ENCODE results near the gene SLC39A11.
"Not testable (repeated sequence)": the region's sequence is repeated elsewhere in the genome, so short reads cannot be mapped to it uniquely, and the experiment has no call there.

SLC39A11 gene

DNA sequence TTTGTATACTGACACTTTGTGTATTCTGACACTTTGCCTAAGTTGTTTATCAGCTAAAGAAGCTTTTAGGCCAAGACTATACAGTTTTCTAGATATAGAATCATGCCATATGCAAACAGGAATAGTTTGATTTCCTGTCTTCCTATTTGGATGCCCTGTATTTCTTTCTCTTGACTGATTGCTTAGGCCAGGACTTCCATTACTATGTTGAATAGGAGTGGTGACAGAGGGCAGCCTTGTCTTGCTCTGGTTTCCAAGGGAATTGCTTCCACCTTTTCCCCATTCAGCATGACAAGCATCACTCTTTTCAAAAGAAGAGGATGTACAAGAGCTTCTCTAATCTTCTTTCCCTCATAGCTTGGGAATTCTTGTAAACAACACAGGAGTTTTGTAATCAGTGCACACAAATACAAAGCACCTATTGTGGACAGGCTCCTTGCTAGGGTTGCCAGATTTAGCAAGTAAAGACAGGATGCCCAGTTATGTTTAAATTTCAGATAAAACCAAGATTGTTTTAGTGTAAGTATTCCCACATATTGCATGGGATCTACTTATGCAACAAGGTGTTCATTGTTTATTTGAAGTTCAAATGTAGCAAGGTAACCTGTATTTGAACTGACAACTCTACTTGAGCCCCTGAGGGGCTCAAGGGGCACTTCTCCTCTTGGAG is 233.5 kb downstream of the SLC39A11 start:
- no peak for DNase-seq

DNA sequence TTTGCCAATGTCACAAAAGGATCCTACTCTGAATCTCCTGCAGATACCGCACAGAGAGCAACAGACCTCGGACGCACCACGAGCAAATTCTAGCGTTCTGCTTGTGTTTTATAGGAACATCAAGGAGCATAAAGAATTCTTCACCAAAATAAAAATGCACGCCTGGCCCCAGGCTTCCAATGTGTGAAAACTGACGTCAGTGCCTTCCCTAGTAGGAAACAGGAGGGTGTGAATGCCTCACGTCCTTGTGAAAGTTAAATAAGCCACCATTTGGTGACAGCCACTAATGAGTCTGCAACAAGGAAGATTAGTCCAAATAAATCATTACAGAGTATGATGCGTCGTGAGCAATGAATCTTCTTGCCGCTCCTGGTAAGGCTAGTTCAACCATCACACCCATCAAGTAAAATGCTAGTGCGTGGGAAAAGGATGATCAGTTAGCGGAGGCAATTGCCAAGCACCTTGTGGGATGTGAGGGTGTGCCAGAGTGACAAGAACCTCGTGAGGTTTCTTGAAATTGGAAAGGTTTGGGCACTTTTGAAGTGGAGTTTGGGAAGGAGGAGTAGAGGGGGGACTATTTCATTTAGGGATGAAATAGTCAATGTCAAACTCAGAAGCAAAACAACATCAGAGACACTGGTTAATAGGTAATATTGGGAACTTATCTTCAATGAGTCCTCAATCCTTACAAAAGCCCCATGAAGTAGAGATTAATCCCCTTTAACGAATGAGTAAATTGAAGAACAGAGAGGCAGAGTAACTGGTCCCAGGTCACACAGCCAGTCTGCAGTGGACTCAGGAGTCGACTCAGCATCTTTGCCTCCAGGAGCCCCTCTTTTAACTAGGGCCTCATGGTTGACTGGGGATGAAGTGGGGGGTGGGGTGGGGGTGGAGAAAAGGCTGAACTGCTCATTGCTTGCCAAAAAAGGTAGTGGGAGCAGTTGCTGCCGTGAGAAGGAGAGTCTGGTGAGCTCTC is 238.8 kb downstream of the SLC39A11 start:
- DNase-seq: no peak

DNA sequence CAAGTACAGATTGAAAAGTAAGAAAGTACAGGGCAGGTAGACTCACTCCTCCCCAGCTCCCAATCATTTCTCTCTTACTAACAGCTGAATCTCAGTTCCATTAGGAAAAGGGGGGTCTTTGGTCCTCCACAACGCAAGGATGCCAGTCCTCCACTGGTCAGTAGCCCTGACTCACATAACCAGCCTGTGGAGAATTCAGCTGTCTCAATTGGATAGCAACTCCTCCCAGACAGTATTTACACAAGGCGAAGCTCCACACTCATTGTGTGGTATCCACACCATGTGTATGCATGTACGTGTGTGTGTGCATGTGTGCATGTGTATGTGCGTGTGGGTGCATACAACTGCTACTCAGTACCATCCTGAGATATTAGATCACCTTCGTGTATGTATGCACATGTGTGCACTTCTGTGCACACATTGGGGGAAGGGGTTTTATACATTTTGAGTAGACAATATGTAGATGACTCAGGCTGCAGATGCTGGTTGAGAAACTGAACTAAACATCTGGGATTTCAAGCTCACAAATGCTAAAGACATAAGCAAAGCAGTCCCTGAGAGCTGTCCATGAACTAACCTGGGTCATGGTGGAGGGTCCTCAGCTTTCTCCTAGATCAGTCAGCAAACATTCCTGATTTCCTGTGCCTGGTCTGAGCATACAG is 240.1 kb downstream of the SLC39A11 start:
- DNase-seq: no peak

DNA sequence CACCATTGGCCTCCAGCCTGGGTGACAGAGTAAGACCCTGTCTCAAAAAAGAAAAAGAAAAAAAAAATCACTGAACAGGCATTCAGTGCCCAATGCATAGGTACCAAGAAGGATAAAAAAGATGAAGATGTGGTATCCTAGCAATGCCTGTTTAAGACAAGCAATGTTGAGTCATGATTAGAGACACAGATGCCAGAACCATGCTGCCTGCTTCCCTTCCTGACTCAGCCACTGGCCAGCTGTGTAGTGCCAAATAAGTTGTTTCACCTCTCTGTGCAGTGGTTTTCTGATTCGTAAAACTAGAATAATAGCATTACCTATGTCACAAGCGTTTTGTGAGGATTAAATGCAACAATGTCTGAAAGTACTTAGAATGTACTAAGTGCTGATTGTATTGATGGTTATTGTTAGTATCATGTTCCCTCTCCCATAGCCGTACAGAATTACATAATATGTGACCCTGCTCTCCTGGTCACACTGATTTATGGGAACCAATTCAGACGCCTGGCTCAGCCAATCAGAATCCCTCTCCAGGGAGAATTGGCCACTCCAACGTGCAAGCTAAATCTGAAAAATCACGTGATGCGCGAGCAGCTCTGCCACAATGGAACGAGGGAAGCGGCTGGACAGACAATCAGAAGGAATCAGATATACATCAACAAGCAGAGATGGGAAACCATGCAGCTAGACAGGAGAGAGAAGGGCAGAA is 241.9 kb downstream of the SLC39A11 start:
- DNase-seq: no peak

DNA sequence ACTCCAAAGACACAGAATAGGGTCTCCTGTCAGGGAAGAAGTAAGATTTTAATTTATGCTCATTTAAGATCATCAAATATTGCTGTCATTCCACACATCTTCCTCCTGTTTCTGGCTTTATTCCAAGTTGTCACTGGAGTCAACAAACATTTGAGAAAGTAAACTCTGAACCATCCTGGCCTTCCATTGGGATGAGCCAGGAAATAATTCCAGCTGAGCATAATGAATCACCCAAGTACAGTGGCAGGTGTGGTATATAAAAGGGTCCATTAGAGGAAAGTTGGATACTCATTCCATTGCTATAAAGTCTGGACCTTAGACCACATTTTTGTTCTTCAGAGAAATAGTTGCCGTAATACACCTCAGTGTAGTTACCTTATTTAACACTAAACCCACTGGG is 246.1 kb downstream of the SLC39A11 start:
- DNase-seq: no peak

DNA sequence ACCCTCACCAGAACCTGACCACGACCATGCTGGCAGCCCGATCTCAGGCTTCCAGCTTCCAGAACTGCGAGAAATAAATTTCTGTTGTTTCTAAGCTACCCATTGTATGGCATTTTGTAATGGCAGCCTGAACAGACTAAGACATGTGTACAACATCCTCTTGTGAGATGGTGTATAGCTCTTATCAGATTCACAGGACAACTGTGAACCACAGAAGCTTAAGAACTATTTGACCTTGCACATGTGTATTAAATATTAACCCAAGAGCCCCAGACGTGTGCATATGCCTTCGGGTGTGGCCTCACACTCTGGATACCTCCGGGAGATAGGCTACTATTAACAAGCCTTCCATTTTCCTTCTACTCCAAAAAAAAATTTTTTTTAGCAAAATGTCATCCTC is 248.9 kb downstream of the SLC39A11 start:
- DNase-seq: no peak

DNA sequence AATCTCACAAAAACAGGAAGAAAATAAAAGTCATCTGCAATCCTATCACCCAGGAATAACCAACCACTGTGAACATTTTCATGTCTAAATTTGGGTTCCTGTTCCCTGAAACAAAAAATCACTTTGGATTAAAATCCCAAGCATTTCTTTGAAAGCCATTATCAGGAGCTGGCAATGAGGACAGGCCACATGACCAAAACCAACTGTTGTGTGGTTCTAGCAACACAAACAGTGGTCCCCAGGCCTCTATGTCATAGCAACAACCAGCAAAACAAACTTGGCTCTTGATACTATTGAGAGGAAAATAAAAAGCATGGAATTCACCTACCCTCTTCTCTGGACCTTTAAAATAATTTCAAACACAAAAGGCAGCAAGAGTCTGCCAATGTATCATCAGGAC is 252.5 kb downstream of the SLC39A11 start:
- DNase-seq: no peak

DNA sequence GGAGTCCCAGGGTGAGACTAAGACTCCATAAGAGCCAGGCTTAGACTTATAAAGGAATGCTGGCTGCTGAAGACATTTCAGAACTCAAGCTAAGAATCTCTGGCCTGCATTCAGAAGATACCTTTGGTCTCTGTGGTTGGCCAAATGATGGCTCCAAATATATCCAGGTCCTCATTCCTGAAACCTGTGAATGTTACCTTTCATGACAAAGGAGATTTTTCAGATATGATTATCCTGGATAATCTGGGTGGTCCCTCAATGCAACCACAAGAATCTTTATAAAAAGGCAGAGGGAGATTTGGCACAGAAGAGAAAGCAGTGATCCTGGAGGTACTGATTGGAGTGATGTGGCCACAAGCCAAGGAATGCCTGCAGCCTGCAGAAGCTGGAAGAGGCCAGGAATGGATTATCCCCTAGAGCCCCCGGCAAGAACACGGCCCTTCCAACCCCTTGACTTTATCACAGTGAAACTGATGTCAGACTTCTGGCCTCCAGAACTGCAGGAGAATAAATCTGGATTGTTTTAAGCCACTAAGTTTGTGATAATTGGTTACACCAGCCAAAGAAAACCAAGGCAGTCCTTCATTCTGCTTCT is 253.3 kb downstream of the SLC39A11 start:
- DNase-seq: no peak

DNA sequence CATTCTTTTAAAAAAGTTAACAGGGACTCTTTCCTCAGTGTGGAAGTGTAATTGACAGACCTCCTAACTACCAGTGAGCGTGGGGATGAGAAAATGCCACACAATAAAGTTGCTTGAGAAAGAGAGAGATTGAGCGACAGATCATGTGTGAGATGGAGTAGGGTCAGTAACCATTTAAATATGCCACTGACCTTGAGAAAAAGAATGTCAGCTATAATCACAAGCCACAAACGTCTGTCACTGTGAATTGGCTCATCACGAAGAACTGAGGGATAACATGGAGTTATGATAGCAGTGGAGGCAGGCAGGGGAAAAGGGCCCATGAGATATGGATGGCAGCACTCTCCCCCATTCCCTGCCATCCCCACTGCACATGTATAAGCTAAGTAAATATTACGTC is 253.9 kb downstream of the SLC39A11 start:
- DNase-seq: no peak

DNA sequence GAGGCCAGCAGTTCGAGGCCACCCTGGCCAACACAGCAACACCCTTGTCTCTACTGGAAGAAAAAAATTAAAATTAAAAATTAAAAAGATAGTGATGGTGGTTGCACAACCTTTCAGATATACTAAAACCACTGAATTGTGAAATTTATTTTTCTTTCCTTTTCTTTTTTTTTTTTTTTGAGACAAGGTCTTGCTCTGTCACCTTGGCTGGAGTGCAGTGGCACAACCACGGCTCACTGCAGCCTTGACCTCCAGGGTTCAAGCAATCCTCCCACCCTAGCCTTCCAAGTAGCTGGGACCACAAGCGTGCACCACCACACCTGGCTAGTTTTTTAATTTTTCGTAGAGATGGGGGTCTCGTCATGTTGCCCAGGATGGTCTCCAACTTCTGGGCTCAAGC is 254.4 kb downstream of the SLC39A11 start:
- DNase-seq: no peak

DNA sequence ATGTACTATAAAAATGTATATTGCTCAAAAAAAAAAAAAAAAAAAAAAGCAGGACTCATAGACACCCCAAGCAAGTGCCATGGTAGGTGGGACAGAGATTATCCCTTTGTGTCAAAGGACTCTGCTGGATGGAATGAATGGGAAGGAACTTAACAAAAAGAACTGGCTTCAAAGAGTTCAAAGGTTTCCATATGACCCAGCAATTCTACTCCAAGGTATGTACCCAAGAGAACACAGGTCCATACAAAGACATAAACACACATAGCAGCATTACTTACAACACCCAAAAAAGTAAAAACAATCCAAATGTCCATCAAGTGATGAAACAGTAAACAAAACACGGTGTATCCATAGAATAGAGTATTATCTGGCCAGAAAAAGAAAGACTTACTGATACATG is 255.2 kb downstream of the SLC39A11 start:
- DNase-seq: no peak

DNA sequence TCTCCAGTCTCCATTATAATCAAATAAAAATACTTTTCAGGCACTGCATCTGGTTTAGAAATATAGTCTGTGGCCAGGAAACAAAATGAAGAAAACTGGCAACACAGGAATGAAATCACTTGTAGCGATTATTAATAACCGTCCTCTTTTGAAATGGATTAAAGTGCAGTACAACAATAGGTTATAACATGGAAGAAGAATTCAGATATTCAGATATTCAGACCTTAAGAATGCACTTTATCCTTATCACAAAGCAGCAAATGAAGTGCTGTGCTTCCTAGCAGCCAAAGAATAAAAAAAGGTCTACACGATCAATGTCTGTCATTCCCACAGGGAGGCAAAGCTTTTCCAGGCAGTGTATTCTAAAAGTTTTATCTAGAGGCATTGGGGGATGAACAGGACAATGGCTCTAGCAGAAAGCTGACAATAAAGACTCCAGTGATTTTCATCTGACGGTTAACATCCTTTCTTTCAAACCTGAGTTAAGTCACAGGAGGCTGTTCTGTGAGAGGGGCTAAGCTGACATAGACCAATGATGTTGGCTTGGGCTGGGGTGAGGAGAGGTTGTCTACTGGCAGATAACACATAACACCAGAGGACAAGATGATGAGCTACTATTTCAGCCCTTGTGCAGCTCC is 259.2 kb downstream of the SLC39A11 start:
- no peak for DNase-seq

DNA sequence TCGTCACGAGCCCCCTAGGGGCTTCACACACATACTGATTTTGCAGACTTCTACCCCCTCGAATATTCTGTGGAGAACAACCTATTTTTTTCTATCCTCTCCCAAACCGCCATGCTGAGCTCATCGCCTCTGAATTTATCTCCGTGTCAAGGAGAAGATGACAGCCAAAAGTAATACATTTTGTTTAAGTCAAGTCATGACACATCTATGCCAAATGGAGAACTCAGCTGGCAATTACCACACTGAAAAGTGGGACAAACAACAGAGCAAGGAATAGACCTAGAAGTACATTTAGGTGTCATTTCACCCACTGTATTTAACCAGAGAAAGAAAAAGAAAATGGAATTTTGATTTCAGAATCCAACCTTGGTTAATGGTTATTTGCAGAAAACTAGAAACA is 260.2 kb downstream of the SLC39A11 start:
- no peak for DNase-seq

DNA sequence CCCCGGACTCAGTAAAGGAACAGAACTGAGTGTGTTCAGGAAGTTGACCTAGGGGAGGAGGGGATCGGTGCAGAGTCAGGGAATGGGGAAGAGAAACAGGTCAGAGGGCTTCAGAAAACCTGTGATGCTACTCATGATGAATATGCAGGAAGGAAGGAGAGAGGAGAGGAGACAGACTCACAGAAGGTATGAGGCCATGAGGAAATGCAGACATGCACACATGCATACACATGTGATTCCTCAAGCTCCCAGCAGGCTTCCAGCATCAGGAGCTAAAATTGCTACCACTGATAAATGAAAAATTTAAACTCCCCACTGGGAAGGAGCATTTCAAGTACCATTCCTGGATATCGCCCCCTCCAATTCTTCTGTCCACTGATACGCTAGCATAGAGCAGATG is 262.6 kb downstream of the SLC39A11 start:
- DNase-seq: no peak

DNA sequence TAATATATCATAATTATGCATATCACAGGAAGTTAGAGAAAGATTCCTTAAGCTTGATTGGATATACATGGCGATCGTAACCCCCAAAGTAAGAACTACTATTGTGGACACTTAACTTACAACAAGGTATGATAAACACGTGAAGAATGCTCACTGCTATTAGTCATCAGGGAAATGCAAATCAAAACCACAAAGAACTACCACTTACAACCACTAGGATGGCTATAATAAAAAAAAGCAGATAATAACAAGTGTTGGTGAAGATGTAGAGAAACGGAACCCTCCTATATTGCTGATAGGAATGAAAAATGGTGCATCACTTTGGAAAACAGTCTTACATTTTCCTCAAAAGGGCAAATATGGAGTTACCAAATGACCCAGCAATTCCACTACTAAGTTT is 265.9 kb downstream of the SLC39A11 start:
- no peak for DNase-seq

DNA sequence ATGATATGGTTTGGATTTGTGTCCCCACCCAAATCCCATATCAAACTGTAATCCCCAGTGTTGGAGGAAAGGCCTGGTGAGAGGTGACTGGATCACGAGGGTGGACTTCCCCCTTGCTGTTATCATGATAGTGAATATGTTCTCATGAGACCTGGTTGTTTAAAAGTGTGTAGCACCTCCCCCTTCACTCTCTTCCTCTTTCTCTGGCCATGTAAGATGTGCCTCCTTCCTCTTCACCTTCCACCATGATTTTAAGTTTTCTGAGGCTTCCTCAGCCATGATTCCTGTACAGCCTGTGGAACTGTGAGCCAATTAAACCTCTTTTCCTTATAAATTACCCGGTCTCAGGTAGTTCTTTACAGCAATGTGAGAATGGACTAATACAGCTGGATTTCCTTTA is 266.4 kb downstream of the SLC39A11 start:
- not testable (repeated sequence) for DNase-seq

DNA sequence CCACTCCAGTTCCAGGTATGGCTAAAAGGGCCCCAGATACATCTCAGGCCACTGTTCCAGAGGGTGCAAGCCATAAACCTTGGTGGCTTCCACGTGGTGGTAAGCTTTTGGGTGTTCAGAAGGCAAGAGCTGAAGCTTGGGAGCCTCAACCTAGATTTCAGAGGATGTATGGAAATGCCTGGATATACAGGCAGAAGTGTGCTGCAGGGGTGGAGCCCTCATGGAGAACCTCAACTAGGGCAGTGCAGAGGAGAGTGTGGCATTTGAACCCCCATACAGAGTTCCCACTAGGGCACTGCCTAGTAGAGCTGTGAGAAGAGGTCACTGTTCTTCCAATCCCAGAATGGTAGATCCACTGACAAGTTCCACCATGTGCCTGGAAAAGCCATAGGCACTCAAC is 267.3 kb downstream of the SLC39A11 start:
- no peak for DNase-seq

DNA sequence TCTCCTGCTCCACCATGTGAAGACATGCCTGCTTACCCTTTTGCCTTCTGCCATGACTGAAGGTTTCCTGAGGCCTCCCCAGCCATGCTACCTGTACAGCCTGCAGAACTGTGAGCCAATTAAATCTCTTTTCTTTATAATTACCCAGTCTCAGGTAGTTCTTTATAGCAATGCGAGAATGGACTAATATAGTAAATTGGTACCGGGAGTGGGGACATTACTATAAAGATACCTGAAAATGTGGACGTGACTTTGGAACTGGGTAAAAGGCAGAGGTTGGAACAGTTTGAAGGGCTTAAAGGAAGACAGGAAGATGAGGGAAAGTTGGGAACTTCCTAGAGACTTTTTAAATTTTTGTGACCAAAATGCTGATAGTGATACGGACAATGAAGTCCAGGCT is 268.2 kb downstream of the SLC39A11 start:
- not testable (repeated sequence) for DNase-seq

DNA sequence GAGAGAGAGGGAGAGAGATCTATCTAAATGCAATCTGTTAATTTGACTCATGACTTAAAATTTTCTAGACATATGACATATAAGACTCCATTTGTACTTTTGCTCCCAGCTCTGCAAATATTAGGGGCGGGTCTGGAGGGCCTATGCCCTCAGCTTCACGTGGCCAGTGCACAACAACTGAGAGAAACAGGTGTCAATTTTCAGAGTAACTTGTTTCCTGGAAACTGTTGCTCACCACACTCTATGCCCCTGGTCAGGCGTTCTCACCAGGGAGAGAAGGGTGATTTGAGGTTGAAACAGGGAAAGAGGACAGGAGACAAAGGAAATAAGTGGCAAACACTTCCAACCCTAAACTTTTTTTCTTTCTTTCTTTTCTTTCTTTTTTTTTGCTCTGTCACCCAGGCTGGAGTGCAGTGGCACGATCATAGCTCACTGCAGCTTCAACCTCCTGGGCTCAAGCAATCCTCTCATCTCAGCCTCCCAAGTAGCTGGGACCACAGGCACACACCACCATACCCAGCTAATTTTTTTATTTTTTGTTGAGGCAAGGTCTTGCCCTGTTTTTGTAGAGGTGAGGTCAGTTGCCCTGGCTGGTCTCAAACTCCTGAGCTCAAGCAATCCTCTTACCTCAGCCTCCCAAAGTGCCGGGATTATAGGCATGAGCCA is 270.0 kb downstream of the SLC39A11 start:
- DNase-seq: peak; percentile 13

DNA sequence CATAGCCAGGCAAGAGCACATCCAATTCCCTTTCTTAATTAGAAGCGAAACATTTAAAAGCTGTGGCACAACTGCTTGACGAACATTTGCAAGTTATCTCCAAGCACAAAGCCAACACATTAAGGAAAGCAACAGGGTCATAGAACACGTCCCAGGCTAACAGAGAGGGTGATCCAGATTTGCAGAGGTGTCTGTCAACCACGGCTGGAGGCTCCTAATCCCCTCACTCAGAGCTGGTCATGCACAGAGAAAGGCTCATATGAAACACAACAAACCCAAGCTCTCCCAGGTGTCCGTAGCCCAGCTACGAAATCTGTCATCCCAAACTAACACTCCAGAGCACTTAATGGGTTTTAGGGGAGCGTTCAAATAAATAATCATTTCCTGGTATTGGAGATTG is 276.1 kb downstream of the SLC39A11 start:
- no peak for DNase-seq

DNA sequence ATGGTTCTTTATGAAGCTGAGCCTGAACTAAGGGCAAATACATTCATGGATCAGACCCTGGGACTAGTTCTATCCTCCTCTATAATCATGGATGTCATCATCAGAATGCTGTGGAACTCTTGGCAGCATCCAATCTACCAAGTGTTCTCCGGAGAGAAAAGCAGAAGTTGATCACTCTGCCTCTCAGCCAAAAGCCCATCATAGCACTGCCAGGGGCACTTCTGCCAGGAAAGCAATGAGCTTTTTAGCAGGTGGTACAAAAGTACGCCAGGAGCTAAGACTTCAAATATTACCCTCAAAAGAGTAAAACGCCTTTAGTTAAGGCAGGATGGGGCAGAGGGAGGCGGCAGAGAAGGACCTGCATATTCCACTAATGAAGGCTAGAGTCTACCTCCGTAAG is 279.0 kb downstream of the SLC39A11 start:
- no peak for DNase-seq

DNA sequence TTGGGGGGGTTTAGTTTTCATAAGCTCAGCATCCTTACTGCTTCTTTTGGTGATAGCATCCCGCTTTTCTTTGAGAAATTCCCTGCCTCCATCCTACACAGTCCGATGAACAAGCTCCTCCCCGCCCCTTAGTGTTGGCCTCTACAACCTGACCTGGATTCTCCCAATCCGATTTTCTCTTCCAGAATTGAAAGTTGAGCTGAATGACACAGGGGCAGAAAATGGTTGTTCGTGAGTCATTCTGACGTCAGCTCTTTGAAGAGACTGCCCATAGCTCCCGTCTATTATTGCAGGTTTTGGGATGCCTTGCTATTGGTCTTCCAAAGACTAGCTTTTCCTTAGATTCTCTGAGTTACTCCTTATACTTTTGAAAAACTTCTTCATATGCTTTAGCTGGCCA is 279.7 kb downstream of the SLC39A11 start:
- no peak for DNase-seq

All from activated CD4-positive, alpha-beta T cell treated with anti-CD3 and anti-CD28 coated beads, Interleukin-2, amount 50 U/mL, for 16 hours (primary cell).